MM.1S (cell line): ENCODE results near the gene HMOX2.

Source experiments
- DNase-seq: peaks from one replicate; pipeline ENCODE4 v3.0.0-alpha.2; 2015
- H2AFZ ChIP-seq: fragments of 300-600 bp; sonication (generic); 2 replicates; pipeline ENCODE4 v1.6.0; 2016; ENCODE audit warnings: antibody characterized with exemption, low read length
- H3F3A ChIP-seq: fragments of 300-600 bp; sonication (generic); 2 replicates; pipeline ENCODE4 v1.6.1; 2016; ENCODE audit warnings: mild to moderate bottlenecking, antibody characterized with exemption, low read length, moderate library complexity, mixed read lengths; ENCODE audit not compliant: insufficient read depth
- H3K27ac ChIP-seq: fragments of 300-600 bp; sonication (generic); 2 replicates; pipeline ENCODE4 v1.5.1; 2016; ENCODE audit warnings: mild to moderate bottlenecking, low read length
- H3K27me3 ChIP-seq: fragments of 300-600 bp; sonication (generic); replicated peaks from 2 replicates; pipeline ENCODE4 v1.6.0; 2016; ENCODE audit warnings: low read length; ENCODE audit not compliant: insufficient read depth
- H3K36me3 ChIP-seq: fragments of 300-600 bp; sonication (generic); replicated peaks from 2 replicates; pipeline ENCODE4 v1.6.1; 2016; ENCODE audit warnings: mild to moderate bottlenecking, low read length, mixed read lengths; ENCODE audit not compliant: insufficient read depth
- H3K4me1 ChIP-seq: fragments of 300-600 bp; sonication (generic); 2 replicates; pipeline ENCODE4 v1.6.1; 2016; ENCODE audit warnings: low read length, mixed read lengths
- H3K4me2 ChIP-seq: fragments of 300-600 bp; sonication (generic); 2 replicates; pipeline ENCODE4 v1.6.0; 2016; ENCODE audit warnings: low read depth, low read length
- H3K4me3 ChIP-seq: fragments of 300-600 bp; sonication (generic); 2 replicates; pipeline ENCODE4 v1.5.1; 2016; ENCODE audit warnings: low read length, mixed read lengths
- H3K79me2 ChIP-seq: fragments of 300-600 bp; sonication (generic); 2 replicates; pipeline ENCODE4 v1.6.1; 2016; ENCODE audit warnings: mixed run types, low read length, mixed read lengths
- H3K9ac ChIP-seq: fragments of 300-600 bp; sonication (generic); 2 replicates; pipeline ENCODE4 v1.6.1; 2016; ENCODE audit warnings: low read length, mixed read lengths
- H3K9me2 ChIP-seq: fragments of 300-600 bp; sonication (generic); replicated peaks from 2 replicates; pipeline ENCODE4 v1.6.1; 2016; ENCODE audit warnings: mild to moderate bottlenecking, low read length, mixed read lengths; ENCODE audit not compliant: insufficient read depth
- H3K9me3 ChIP-seq: fragments of 300-600 bp; sonication (generic); replicated peaks from 2 replicates; pipeline ENCODE4 v1.6.1; 2016; ENCODE audit warnings: mild to moderate bottlenecking, low read length, mixed read lengths; ENCODE audit not compliant: insufficient read depth
- H4K20me1 ChIP-seq: fragments of 300-600 bp; sonication (generic); 2 replicates; pipeline ENCODE4 v1.6.1; 2016; ENCODE audit warnings: mild to moderate bottlenecking, low read length, moderate library complexity, mixed read lengths; ENCODE audit not compliant: insufficient read depth
- EZH2 ChIP-seq: fragments of 300-600 bp; sonication (generic); optimal IDR thresholded peaks from 2 replicates; pipeline ENCODE3; 2017; ENCODE audit warnings: low read depth, mild to moderate bottlenecking, antibody characterized with exemption, low read length, mixed read lengths
- EZH2phosphoT487 ChIP-seq: fragments of 300-600 bp; sonication (generic); IDR thresholded peaks from 2 replicates; pipeline ENCODE4 v1.6.1; 2018; ENCODE audit warnings: antibody characterized with exemption, low read length
- TF ChIP-seq, protein P1 (sequence below): fragments of 300-600 bp; sonication (generic); IDR thresholded peaks from 2 replicates; pipeline ENCODE4 v1.5.1; 2016; ENCODE audit warnings: antibody characterized with exemption, low read length, mixed read lengths

The HMOX2 gene

DNA sequence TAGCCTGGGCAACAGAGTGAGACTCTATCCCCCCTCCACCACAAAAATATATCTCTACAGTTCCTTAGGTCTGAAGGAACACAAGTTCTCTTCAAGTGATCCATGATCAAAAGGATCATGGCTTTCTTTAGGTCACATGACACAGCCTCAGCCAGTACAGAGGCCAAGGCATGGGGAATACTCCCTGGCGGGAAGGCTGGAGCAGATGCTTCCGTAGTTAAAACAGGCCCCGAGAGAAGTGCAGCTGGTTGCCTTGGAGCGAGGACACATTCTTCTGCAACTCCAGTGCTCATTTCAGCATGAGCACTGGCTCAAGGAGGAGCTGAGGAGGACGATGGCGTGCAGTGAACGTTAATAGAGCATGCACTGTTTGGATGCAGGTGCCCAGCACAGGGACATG lies 48.9 kb downstream of the HMOX2 start:
- Histone ChIP-seq H3K9me3 (no peaks in the 10 kb centered on the region), H3K79me2 (peaks cover 76% of the 10 kb centered on the region), H3K27ac (no peak overlapping the region), H3K27me3 (no peaks in the 10 kb centered on the region), H3K9me2 (no peaks in the 10 kb centered on the region), H3K4me3 (no peak overlapping the region), H3K9ac (no peak overlapping the region), H3K36me3 (no peaks in the 10 kb centered on the region), H2AFZ (no peak overlapping the region), H3F3A (peaks cover 11% of the 10 kb centered on the region; the same call in 1 of the 2 replicates), H3K4me1 (peaks cover 14% of the 10 kb centered on the region), H4K20me1 (no peaks in the 10 kb centered on the region), H3K4me2 (no peak overlapping the region)
- TF ChIP-seq EZH2phosphoT487 (no peak), EZH2 (no peak)
- TF ChIP-seq, protein P1, sequence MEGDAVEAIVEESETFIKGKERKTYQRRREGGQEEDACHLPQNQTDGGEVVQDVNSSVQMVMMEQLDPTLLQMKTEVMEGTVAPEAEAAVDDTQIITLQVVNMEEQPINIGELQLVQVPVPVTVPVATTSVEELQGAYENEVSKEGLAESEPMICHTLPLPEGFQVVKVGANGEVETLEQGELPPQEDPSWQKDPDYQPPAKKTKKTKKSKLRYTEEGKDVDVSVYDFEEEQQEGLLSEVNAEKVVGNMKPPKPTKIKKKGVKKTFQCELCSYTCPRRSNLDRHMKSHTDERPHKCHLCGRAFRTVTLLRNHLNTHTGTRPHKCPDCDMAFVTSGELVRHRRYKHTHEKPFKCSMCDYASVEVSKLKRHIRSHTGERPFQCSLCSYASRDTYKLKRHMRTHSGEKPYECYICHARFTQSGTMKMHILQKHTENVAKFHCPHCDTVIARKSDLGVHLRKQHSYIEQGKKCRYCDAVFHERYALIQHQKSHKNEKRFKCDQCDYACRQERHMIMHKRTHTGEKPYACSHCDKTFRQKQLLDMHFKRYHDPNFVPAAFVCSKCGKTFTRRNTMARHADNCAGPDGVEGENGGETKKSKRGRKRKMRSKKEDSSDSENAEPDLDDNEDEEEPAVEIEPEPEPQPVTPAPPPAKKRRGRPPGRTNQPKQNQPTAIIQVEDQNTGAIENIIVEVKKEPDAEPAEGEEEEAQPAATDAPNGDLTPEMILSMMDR = no peak
- DNase-seq = no peak

DNA sequence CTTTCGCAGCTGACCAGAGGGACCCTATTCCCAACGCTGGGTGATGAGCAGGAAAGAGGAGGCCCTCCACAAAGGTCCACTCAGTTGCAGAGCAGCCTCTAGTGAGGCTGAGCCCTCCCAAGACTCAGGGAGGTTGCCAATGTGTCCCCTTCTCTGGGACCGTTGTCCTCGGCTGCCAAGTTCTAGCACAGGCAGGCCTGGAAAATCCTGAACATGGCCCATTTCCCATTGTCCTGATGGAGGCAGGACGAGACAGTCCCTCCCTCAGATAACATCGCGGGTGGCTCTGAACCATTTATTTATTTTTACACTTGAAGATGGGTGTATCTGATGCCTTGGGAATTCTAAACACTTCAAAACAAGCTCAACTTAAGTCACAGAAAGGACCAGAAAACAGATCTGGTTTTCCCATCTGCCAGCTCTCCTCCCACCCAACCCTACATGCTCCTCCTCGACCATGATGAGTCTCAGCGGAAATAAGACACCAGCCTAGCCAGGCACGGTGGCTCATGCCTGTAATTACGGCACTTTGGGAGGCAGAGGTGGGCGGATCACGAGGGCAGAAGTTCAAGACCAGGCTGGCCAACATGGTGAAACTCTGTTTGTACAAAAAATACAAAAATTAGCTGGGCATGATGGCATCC lies 49.6 kb downstream of the HMOX2 start:
- no peak overlapping the region for H3K27ac ChIP-seq
- H3K9me2 ChIP-seq = no peaks in the 10 kb centered on the region
- H3K79me2 ChIP-seq = peaks cover 71% of the 10 kb centered on the region
- no peaks in the 10 kb centered on the region for H4K20me1 ChIP-seq
- H3K9ac ChIP-seq = no peak overlapping the region
- DNase-seq = no peak
- H3K4me3 ChIP-seq = no peak overlapping the region
- no peak overlapping the region for H2AFZ ChIP-seq
- no peaks in the 10 kb centered on the region for H3K27me3 ChIP-seq
- TF ChIP-seq EZH2 (no peak), EZH2phosphoT487 (no peak)
- TF ChIP-seq, protein P1 = no peak
- H3K4me2 ChIP-seq = no peak overlapping the region
- H3K4me1 ChIP-seq = peaks cover 15% of the 10 kb centered on the region
- H3K9me3 ChIP-seq = no peaks in the 10 kb centered on the region
- no peaks in the 10 kb centered on the region for H3K36me3 ChIP-seq
- peaks cover 13% of the 10 kb centered on the region; the same call in 1 of the 2 replicates for H3F3A ChIP-seq

DNA sequence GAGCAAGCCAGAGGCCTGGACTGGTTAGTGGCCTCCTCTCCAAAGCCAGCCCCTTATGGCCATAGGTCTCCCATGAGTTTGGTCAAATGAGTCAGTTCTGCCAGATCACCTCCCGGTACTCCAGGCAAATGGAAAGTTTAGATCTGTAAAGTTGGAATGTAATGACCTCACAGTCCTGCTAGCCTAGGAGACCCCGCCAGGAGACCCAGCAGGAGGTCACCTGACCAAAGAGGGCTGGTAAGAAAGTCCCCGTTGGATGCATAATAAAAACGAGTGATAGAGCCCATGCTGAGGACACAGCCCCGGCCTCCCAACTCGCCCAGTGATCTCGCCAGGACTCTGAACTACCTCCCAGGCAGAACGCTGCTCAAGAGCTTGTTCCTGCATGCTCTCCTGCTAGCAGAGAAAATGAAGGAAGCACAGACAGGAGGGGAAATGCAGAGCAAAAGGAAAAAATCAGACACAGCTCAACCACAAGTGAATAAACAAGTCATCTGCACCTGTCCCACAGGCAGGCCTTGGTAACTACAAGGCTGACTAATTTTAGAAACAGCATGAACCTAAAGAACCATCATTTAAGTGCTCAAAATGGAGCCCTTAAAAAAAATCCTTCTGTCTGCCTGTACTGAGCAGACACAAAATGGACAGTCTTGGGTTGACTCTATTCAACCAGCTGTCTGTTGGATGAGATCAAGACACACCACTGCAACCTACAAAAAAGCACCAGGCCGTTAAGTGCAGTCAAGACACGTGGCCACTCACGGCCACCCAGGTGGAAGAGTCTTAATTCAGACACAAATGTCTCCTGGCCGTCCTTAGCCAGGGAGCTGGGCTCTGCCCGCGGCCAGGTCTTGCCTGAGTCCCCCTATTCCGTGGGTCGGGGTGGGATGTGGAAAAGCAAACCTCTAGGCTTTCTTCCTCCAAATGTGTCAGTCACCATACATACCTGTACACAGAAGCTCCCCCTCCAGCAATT lies 53.2 kb downstream of the HMOX2 start:
- DNase-seq = peak; percentile 76
- no peaks in the 10 kb centered on the region for H3K36me3 ChIP-seq
- H3K4me2 ChIP-seq = peak overlapping the region; percentile 50
- H2AFZ ChIP-seq = peak overlapping the region; percentile 34
- H3K9ac ChIP-seq = peak overlapping the region; percentile 19; the same call in 1 of the 2 replicates
- TF ChIP-seq, protein P1 = peak; percentile 39
- TF ChIP-seq EZH2phosphoT487 = no peak
- no peaks in the 10 kb centered on the region for H4K20me1 ChIP-seq
- H3K27me3 ChIP-seq = no peaks in the 10 kb centered on the region
- H3K9me3 ChIP-seq = no peaks in the 10 kb centered on the region
- H3K27ac ChIP-seq = peak overlapping the region; percentile 78
- 0 out of 2 replicates have a peak overlapping the region, but pooled peaks have one; percentile 1 for H3K4me3 ChIP-seq
- H3F3A ChIP-seq = peaks cover 13% of the 10 kb centered on the region; the same call in 1 of the 2 replicates
- no peaks in the 10 kb centered on the region for H3K9me2 ChIP-seq
- H3K79me2 ChIP-seq = peaks cover 69% of the 10 kb centered on the region
- peaks cover 15% of the 10 kb centered on the region for H3K4me1 ChIP-seq
